ENCODE results near the gene SOST. TPM values are rescaled to one million over a fixed set of nuclear protein-coding genes. Genes with fewer than 3 reads are reported as not detected.
"Not testable (repeated sequence)": the region's sequence is repeated elsewhere in the genome, so short reads cannot be mapped to it uniquely, and the experiment has no call there.

The SOST gene
- total and polyA plus RNA-seq, 8 donors, result not detected

- DNase-seq, result no peak
- H3K36me3 ChIP-seq, result no peaks in the 10 kb centered on the region
- FAIRE-seq, result no peak
- H3K4me3 ChIP-seq, result no peak overlapping the region
- no peaks in the 10 kb centered on the region for H3K4me1 ChIP-seq
- no peak overlapping the region for H3K27ac ChIP-seq
- H3K9me3 ChIP-seq, result no peaks in the 10 kb centered on the region
- intact Hi-C loops (cut with DNase I), result no loop called here
- TF ChIP-seq CTCF (IDR thresholded peaks at IDR 0.05), result no peak
- ATAC-seq, result no peak
- 81 to 89% methylated on average over 3 of the region's 3 CpGs for WGBS, 2 donors
- no peaks in the 10 kb centered on the region for H3K27me3 ChIP-seq
Measured at GRCh38 chr17:43800736-43801135, 42.1 kb upstream of the SOST start.

GRCh38 chr17:43799047-43799446 is 40.5 kb upstream of the SOST start:
- H3K27me3 ChIP-seq, result no peaks in the 10 kb centered on the region
- 76 to 77% methylated on average over 2 of the region's 2 CpGs for WGBS, 2 donors
- H3K27ac ChIP-seq, result no peak overlapping the region
- no peaks in the 10 kb centered on the region for H3K4me1 ChIP-seq
- no peaks in the 10 kb centered on the region for H3K36me3 ChIP-seq
- no peak for TF ChIP-seq CTCF (IDR thresholded peaks at IDR 0.05)
- no peak for DNase-seq
- ATAC-seq, result no peak
- no peak for FAIRE-seq
- H3K4me3 ChIP-seq, result no peak overlapping the region
- intact Hi-C loops (cut with DNase I), result no loop called here
- H3K9me3 ChIP-seq, result no peaks in the 10 kb centered on the region

GRCh38 chr17:43798024-43798423 is 39.4 kb upstream of the SOST start:
- 76 to 85% methylated on average over 8 to 9 of the region's 9 CpGs for WGBS, 2 donors
- not testable (repeated sequence) for ATAC-seq

GRCh38 chr17:43792668-43793067 is 34.1 kb upstream of the SOST start:
- 71 to 82% methylated on average over 4 of the region's 4 CpGs for WGBS, 2 donors

More at GRCh38 chr17:43798024-43798423, 39.4 kb upstream of the SOST start:
- intact Hi-C loops (cut with DNase I); H3K27me3 ChIP-seq; H3K27ac ChIP-seq; H3K4me1 ChIP-seq; H3K4me3 ChIP-seq; DNase-seq; H3K9me3 ChIP-seq; H3K36me3 ChIP-seq; FAIRE-seq: not testable (repeated sequence)

GRCh38 chr17:43791589-43791988 is 33.0 kb upstream of the SOST start:
- TF ChIP-seq CTCF (IDR thresholded peaks at IDR 0.05), result no peak
- 4% methylated on average over 3 of the region's 3 CpGs for WGBS, 2 donors
- intact Hi-C loops (cut with DNase I), result no loop called here
- FAIRE-seq (no peak), DNase-seq (peak in 1 of 6 donors; percentile 45), ATAC-seq (peak; percentile 90 to 99 (median 98))
- Histone ChIP-seq H3K4me1 (no peaks in the 10 kb centered on the region), H3K27ac (no peak overlapping the region), H3K4me3 (no peak overlapping the region), H3K36me3 (no peaks in the 10 kb centered on the region), H3K9me3 (no peaks in the 10 kb centered on the region), H3K27me3 (no peaks in the 10 kb centered on the region)

More at GRCh38 chr17:43792668-43793067, 34.1 kb upstream of the SOST start:
- H3K4me1 ChIP-seq; H3K4me3 ChIP-seq; FAIRE-seq; H3K36me3 ChIP-seq; DNase-seq; H3K27me3 ChIP-seq; H3K9me3 ChIP-seq; ATAC-seq; intact Hi-C loops (cut with DNase I); H3K27ac ChIP-seq: not testable (repeated sequence)

GRCh38 chr17:43790311-43790940 is 31.8 kb upstream of the SOST start:
- TF ChIP-seq CTCF (IDR thresholded peaks at IDR 0.05), result no peak
- no peaks in the 10 kb centered on the region for H3K27me3 ChIP-seq
- intact Hi-C loops (cut with DNase I), result no loop called here
- DNase-seq (no peak), FAIRE-seq (no peak), ATAC-seq (peak in 1 of 4 donors; percentile 49)
- H3K9me3 ChIP-seq, result no peaks in the 10 kb centered on the region
- no peaks in the 10 kb centered on the region for H3K36me3 ChIP-seq
- no peak overlapping the region for H3K4me3 ChIP-seq
- no peak overlapping the region for H3K27ac ChIP-seq
- H3K4me1 ChIP-seq, result no peaks in the 10 kb centered on the region
- WGBS, 2 donors, result 83 to 92% methylated on average over 14 of the region's 14 CpGs
